Measurements from ENCODE around the gene ZFR2.
A peak's percentile ranks its signal among the peaks of the same experiment; 100 is the strongest.
"Not testable (repeated sequence)": the region's sequence is repeated elsewhere in the genome, so short reads cannot be mapped to it uniquely, and the experiment has no call there.

ZFR2 gene

DNA sequence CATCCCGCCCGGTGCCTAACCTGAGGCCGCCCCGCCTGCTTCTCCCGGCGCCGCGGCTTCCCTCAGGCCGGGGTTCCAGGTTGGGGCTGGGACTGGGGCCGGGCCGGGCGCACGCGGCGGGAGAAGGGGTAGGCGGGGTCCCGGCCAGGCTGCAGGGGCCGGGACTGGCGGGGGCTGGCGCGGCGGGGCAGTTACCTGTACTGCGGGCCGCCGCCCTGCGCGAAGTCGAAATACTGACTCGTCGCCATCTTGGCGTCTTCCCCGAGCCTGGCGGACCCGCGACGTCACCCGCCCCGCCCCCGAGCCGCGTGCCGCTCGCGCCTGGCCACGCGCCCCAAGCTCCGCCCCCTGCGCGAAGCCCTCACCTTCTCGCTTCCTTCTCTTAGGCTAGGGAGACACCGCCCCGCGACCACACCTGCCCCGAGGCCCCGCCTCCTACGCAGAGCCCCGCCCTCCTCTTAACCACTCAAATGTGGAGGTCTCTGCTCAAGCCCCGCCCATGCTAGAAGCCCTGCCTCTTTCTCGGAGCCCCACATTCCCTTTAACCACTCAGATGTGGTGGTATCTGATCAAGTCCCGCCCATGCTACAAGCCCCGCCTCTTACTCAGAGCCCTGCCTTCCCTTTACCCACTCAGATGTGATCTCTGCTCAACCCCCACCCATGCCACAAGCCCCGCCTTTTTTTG is at the start of gene ZFR2:
TSS of gene ZFR2 (minus strand) at position 269 of the 687 bp plus-strand sequence. CDS start at position 248, 21 bp downstream.
- DNase-seq (ENCODE audit: low read depth in 2 of 2) = peak in 1 of 2 experiments; percentile 6

GRCh38 chr19:3916033-3916432 is 47.2 kb upstream of the ZFR2 start:
- DNase-seq (ENCODE audit: low read depth in 2 of 2) = no peak

- DNase-seq (ENCODE audit: low read depth in 2 of 2) = no peak
These were observed 45.4 kb upstream of the ZFR2 start for GRCh38 chr19:3914199-3914598.

DNA sequence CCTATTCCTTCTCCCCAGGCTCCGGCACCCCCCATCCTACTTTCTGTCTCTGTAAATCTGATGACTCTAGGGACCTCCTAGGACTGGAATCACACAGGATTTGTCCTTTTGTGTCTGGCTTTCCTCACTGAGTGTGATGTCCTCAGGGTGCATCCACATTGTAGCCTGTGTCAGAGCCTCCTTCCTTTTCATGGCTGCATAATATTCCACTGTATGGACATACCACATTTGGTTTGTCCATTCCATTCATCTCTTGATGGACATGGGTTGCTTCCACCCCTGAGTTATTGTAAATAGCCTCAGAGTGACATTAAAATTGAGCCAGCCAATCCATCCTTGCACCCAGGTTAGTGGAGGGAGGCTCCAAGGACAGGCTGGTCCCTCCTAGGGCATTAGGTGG is 41.3 kb upstream of the ZFR2 start:
- no peak for DNase-seq (ENCODE audit: low read depth in 2 of 2)

DNA sequence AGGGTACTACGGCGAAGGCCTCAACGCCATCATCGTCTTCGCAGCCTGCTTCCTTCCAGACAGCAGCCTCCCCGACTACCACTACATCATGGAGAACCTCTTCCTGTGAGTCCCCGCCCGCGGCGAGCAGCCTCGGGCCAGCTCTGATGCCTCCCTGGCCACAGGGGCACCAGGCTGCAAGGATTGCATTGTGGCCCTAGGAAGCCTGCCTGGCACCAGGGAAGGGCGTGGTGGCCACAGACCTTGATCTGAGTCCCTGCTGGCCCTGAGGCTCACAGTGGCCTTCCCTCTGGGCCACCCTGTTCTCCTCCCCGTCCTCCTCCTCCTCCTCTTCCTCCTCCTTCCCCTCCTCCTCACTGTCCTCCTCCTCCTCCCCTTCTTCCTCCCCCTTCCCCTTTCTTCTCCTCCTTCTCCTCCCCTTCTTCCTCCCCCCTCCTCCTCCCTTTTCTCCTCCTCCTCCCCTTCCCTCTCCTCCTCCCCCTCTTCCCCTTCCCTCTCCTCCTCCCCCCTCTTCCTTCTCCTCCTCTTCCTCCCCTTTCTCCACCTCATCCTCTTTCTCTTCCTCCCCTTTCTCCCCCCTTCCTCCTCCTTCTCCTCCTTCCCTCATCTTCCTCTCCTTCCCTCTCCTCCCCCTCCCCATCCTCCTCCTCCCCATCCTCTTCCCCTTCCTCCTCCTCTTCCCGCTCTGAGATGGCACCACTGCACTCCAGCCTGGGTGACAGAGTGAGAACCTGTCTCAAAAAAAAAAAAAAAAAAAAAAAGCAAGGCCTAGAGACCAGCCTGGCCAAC is 39.6 kb upstream of the ZFR2 start:
- DNase-seq (ENCODE audit: low read depth in 2 of 2) = no peak

DNA sequence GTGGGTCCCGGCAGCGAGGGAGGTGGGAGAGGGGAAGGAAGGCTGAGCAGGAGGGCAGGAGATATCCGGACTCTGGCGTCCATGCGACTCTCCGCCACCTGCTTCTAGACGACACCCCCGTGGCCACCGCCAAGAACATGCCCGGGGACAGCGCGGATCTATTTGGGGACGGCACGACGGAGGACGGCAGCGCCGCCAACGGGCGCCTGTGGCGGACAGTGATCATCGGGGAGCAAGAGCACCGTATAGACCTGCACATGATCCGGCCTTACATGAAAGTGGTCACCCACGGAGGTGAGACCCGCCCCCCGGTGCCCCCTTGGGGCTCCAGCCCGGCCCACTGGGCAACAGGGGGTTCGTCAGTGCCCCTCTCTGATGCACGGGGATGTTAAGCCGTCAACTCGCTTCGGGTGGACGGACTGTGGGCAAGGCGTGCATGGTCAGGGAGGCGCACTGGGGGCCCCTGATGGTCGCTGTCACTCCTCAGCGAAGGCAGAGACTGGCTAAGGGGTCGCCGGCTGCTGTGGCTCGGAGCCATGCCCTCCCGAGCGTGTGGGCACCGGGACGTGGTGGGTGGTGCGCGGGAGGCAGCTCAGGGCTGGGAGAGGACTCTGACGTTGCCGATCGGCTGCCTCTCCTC is 38.9 kb upstream of the ZFR2 start:
- no peak for DNase-seq (ENCODE audit: low read depth in 2 of 2)

DNA sequence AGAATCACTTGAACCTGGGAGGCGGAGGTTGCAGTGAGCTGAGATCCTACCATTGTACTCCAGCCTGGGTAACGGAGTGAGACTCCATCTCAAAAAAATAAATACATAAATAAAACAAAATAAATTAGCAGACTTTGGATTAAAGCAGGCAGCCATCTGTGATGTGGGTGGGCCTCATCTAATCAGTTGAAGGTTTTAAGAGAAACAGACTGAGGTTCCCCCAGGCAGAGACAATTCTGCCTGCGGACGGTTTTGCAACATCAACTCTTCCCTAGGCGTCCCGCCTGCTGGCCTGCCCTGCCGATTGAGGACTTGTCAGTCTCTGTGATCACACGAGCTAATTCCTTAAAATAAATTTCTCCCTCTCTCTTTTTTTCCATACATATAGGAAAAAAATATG is 35.4 kb upstream of the ZFR2 start:
- no peak for DNase-seq (ENCODE audit: low read depth in 2 of 2)

DNA sequence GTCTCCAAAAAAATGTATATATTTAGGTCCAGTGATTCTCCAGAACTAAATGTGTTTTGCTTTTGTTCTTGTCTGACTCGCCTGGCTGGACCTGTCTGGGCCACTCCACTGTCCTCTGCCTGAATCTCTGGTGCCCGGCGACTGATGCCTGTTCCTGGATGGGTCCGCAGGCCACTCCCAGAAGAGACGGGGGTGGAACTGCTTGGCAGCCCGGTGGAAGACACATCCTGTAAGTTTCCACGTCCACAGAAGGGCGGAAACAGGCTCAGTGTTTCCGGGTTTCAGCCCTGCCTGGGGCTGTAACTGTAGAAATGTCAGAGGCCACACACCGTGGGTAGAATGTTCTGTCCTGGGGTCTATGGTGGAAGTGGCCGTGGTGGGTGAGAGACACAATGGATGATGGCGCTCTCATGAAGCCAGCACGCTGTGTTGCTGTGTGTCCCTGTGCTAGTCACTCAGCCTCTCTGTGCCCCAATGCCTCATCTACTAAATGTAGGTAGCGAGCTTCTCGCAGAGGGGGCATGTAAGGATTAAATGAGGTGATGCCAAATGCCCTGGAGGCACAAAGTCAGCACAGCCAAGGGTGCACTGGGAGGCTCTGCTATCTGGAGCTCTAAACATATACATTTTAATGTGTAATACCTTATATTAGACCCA is 33.6 kb upstream of the ZFR2 start:
- DNase-seq (ENCODE audit: low read depth in 2 of 2) = no peak

DNA sequence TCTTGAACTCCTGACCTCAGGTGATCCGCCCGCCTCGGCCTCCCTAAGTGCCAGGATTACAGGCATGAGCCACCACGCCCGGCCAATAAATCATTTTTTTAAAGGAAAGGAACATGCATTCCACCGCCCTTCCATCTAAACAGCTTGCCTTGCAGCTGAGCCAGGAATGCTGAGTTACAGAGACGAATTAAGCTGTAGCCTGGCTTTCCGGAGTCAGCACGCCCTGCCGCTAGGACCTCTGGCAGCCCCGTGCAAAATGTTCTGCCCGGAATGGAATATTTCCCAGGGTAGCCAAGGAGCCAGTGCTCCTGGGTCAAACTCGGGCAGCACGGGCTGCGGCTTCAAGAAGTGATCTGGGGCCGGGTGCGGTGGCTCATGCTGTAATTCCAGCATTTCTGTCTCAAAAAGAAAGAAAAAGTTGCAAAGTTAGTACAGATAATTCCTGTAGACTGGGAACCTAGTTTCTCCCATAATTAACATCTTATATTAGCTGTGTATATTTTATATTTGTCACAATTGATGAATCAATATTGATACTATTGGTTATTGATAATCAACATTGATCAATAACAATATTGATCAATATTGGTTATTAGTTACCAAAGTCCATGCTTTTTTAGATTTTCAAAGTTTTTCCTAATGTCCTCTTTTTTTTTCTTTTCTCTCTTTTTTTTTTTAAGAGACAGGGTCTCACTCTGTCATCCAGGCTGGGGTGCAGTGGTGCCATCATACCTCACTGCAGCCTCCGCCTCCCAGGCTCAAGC is 30.9 kb upstream of the ZFR2 start:
- DNase-seq (ENCODE audit: low read depth in 2 of 2) = no peak

DNA sequence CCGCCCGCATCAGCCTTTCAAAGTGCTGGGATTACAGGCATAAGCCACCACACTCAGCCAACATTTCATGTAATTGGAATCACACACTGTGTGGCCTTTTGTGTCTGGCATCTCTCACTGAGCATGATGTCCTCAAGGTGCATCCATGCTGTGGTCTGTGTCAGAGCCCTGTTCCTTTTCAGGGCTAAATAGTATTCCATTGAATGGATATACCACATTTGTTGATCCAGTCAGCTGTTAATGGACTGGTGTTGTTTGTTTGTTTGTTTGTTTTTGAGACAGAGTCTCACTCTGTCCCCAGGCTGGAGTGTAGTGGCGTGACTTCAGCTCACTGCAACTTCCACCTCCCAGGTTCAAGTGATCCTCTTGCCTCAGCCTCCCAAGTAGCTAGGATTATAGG is 29.6 kb upstream of the ZFR2 start:
- DNase-seq (ENCODE audit: low read depth in 2 of 2) = no peak

- no peak for DNase-seq (ENCODE audit: low read depth in 2 of 2)
These were observed 29.1 kb upstream of the ZFR2 start for GRCh38 chr19:3897936-3898335.

DNA sequence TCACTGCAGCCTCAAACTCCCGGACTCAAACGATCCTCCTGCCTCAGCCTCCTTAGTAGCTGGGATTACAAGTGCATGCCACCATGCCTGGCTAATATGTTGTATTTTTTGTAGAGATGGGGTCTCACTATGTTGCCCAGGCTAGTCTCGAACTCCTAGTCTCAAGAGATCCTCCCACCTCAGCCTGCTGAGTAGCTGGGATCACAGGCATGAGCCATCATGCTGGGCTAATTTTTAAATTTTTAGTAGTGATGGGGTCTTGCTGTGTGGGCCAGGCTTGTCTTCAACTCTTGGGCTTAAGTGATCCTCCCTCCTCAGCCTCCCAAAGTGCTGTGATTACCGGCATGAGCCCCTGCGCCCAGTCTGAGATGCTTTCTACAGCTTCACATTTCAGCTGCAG is 26.9 kb upstream of the ZFR2 start:
- DNase-seq (ENCODE audit: low read depth in 2 of 2) = no peak

DNA sequence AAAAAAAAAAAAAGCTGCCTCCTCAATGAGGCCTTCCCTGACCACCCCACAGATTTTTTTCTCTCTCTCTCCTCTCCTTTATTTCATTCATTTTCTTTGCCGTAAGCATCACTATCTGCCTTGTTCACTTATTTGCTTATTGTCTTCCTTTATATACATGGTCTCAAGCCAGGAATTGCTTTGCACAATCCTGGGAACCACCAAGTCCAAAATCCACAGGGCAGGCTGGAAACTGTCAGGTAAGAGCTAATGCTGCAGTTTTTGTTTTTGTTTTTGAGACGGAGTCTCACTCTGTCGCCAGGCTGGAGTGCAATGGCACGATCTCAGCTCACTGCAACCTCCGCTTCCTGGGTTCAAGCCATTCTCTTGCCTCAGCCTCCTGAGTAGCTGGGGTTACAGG is 26.1 kb upstream of the ZFR2 start:
- not testable (repeated sequence) for DNase-seq (ENCODE audit: low read depth in 2 of 2)

- no peak for DNase-seq (ENCODE audit: low read depth in 2 of 2)
These were observed 24.8 kb upstream of the ZFR2 start for GRCh38 chr19:3893509-3894179.

GRCh38 chr19:3890591-3890990 is 21.8 kb upstream of the ZFR2 start:
- DNase-seq (ENCODE audit: low read depth in 2 of 2) = no peak

GRCh38 chr19:3882041-3882384 is 13.2 kb upstream of the ZFR2 start:
- DNase-seq (ENCODE audit: low read depth in 2 of 2) = no peak

DNA sequence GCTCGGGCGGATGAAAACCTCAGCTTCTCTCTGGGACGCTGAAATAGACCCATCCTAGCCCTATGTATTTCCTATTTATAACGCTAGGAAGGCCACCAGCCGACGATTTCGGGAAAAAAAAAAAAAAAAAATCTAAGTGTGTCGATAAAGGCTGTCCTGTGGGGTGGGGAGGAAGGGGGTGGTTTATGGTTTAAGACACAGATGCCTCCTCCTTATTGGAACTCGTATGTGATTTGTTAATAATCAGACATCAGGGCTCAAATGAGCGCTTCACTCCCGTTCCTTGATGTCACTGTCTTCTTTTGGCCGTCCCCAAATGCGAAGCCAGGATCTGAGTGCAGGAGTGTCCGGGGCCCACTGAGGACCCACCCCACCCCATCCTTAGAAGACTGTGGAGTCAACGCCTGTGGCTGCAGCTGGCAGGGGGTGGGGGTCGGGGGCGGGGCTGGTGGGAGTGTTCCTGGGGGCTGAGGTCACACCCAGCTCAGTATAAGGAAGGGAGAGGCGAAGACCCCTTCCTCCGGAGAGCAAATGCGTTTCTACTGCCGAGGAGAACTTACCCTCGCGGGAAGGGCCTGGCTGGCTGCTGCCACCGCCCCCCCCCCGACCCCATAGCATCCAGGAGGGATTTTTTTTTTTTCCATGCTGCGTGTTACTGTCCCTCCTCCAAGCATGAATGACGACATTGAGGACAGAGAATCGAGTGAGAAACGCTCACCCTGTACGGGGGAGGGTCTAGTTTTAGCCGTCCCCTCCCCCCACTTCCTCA is 12.6 kb upstream of the ZFR2 start:
- DNase-seq (ENCODE audit: low read depth in 2 of 2) = no peak

DNA sequence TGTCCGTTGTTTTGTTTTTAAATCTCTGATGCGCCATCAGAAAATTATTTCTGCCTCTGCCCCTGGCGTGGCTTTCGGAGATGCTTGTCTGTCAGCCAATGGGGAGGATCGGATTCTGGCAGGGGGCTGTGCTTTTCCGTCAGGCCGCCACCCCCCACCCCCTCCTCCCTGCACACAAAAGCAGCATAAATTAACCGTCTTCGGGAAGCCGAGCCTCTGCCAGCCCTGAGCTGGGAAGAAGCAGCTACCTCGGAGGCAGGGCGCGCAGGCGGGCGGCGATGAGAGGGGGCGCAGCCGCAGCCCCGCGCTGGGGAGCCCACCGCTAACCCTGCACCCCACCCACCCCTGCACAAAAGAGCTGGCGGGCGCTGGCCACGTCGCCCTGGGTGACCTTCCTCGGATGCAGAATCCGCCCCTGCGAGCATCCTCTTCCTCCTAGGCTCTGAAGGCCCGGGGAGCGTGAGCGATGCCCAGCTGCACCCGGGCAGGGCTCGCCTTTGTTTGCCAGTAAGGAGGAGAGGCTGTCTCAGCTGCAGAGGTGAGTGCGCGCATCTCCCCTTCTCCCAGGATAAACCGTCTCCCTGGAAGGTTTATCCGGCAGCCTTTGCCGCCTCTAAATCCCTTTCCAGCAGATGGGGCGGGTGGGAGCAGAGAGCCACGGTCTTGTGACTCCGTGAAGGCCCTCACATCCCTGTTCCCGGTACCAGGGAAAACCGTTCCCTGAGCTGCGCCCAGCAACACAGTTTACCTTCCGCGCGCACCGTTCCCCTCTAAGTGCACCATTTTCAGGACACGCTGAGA is 11.8 kb upstream of the ZFR2 start, which contains the start of gene ATCAY:
TSS of gene ATCAY (plus strand) at position 215 of the 801 bp plus-strand sequence. CDS start 5,083 bp downstream, outside the sequence.
- DNase-seq (ENCODE audit: low read depth in 2 of 2) = no peak

GRCh38 chr19:3879656-3880055 is 10.8 kb upstream of the ZFR2 start:
- no peak for DNase-seq (ENCODE audit: low read depth in 2 of 2)
